Fibroblast of the aortic adventitia (primary cell): ENCODE measurements around the gene SERTAD2. TPM values are rescaled to one million over a fixed set of nuclear protein-coding genes. Genes with fewer than 3 reads are reported as not detected.

Experiments used
- DNase-seq: peaks from one replicate; pipeline ENCODE4 v3.0.0-alpha.2; 2010; ENCODE audit warnings: low read depth
- H3K4me3 ChIP-seq: 2 replicates; pipeline ENCODE4 v1.5.1; 2011; ENCODE audit warnings: low read depth, mild to moderate bottlenecking, control low read depth, low read length, moderate library complexity
- CTCF ChIP-seq: IDR thresholded peaks from 2 replicates; pipeline ENCODE4 v1.5.1; 2011; ENCODE audit warnings: mild to moderate bottlenecking, low read length, control low read depth, inconsistent platforms; ENCODE audit not compliant: insufficient read depth
- total RNA-seq: library from RNA; depleted of rRNA; stranded (reverse); fragments of >200 nt; gene quantifications from 2 replicates; pipeline ENCODE4 v1.2.3, GENCODE V29; 2012; ENCODE audit warnings: low replicate concordance

Gene SERTAD2
- total RNA-seq, 1 donor, result 34.4 TPM

- no peak overlapping the region for H3K4me3 ChIP-seq
- no peak for TF ChIP-seq CTCF
- DNase-seq, result no peak
These were observed 70.9 kb downstream of the SERTAD2 start for GRCh38 chr2:64582774-64583340.

GRCh38 chr2:64581777-64582539 is 71.8 kb downstream of the SERTAD2 start:
- H3K4me3 ChIP-seq, result no peak overlapping the region
- no peak for TF ChIP-seq CTCF
- DNase-seq, result no peak

Other genes with a start within 250 kb of the SERTAD2 start
- 5.0 and 11.0 TPM in 2 replicates for gene LGALSL, start 199.8 kb downstream of the SERTAD2 start, total RNA-seq
- gene AFTPH, start 129.6 kb downstream of the SERTAD2 start, total RNA-seq, result 23.6 and 29.8 TPM in 2 replicates